ENCODE results near the gene TBL3. TPM values are rescaled to one million over a fixed set of nuclear protein-coding genes. Genes with fewer than 3 reads are reported as not detected.

Gene TBL3
- total RNA-seq, 1 experiment from 2014 or later: 34.7 TPM

- Mint-ChIP-seq H3K9me3 (ENCODE audit: unreplicated experiment) (no peaks in the 10 kb centered on the region), H3K27ac (ENCODE audit: unreplicated experiment) (no peak overlapping the region), H3K27me3 (ENCODE audit: insufficient read depth, unreplicated experiment) (no peaks in the 10 kb centered on the region), H3K36me3 (ENCODE audit: insufficient read depth, unreplicated experiment) (peaks cover 56% of the 10 kb centered on the region), H3K4me3 (ENCODE audit: unreplicated experiment) (no peak overlapping the region), H3K4me1 (ENCODE audit: low read depth, unreplicated experiment) (peaks cover 5% of the 10 kb centered on the region)
- BruUV-seq (replicated peaks): no TSS peak
- CTCF ChIA-PET: interaction anchor here (0.7 to 1.3 kb wide), 3 partner anchors 10 to 137 kb away, joined by 3 to 5 read pairs (median 4); no protein-coding TSS in a partner anchor
- Histone ChIP-seq H3K4me3 (ENCODE audit: low read depth, low read length) (no peak overlapping the region), H3K27me3 (replicated peaks; ENCODE audit: control insufficient read depth, insufficient read depth, low read length) (no peaks in the 10 kb centered on the region), H3K36me3 (ENCODE audit: control insufficient read depth, insufficient read depth, low read length) (peaks cover 2% of the 10 kb centered on the region), H3K9me3 (no peaks in the 10 kb centered on the region), H3K4me1 (peaks cover 15% of the 10 kb centered on the region; the same call in 1 of the 2 replicates)
- POLR2A ChIA-PET: interaction anchor here (0.5 kb wide), 1 partner anchor 39 kb away, joined by 5 read pairs; the partner anchor contains the start of gene RPS2
- intact Hi-C loops (cut with micrococcal nuclease; ENCODE audit: unreplicated experiment): no loop called here
- peak; percentile 79 to 86 for DNase-seq
- TF ChIP-seq CTCF (IDR thresholded peaks at IDR 0.05; ENCODE audit: insufficient read depth in 1 of 2, low read depth in 1 of 2, low read length in 1 of 2, severe bottlenecking in 1 of 2, unreplicated experiment in 1 of 2): peak; percentile 80 to 86
These were observed 32.2 kb downstream of the TBL3 start for GRCh38 chr16:2003827-2004641.

- Mint-ChIP-seq H3K4me3 (ENCODE audit: unreplicated experiment) (no peak overlapping the region), H3K27ac (ENCODE audit: unreplicated experiment) (no peak overlapping the region), H3K4me1 (ENCODE audit: low read depth, unreplicated experiment) (peaks cover 5% of the 10 kb centered on the region), H3K36me3 (ENCODE audit: insufficient read depth, unreplicated experiment) (peaks cover 49% of the 10 kb centered on the region), H3K27me3 (ENCODE audit: insufficient read depth, unreplicated experiment) (no peaks in the 10 kb centered on the region), H3K9me3 (ENCODE audit: unreplicated experiment) (no peaks in the 10 kb centered on the region)
- intact Hi-C loops (cut with micrococcal nuclease; ENCODE audit: unreplicated experiment): no loop called here
- H3K36me3 ChIP-seq (ENCODE audit: control insufficient read depth, insufficient read depth, low read length): no peaks in the 10 kb centered on the region; the same call in 1 of the 2 replicates
- no peak for TF ChIP-seq CTCF (IDR thresholded peaks at IDR 0.05; ENCODE audit: insufficient read depth in 1 of 2, low read depth in 1 of 2, low read length in 1 of 2, severe bottlenecking in 1 of 2, unreplicated experiment in 1 of 2)
- no TSS peak for BruUV-seq (replicated peaks)
- H3K9me3 ChIP-seq: no peaks in the 10 kb centered on the region
- no peak for DNase-seq
- H3K4me1 ChIP-seq: peaks cover 15% of the 10 kb centered on the region; the same call in 1 of the 2 replicates
- ChIA-PET CTCF (interaction anchor here (1.3 kb wide), 1 partner anchor 11 kb away, joined by 4 read pairs; no protein-coding TSS in a partner anchor), POLR2A (no interaction called here)
- no peak overlapping the region for H3K4me3 ChIP-seq (ENCODE audit: low read depth, low read length)
- H3K27me3 ChIP-seq (replicated peaks; ENCODE audit: control insufficient read depth, insufficient read depth, low read length): no peaks in the 10 kb centered on the region
These were observed 33.1 kb downstream of the TBL3 start for GRCh38 chr16:2004795-2005517.

- intact Hi-C loops (cut with micrococcal nuclease; ENCODE audit: unreplicated experiment): no loop called here
- peaks cover 15% of the 10 kb centered on the region; the same call in 1 of the 2 replicates for H3K4me1 ChIP-seq
- no peak for TF ChIP-seq CTCF (IDR thresholded peaks at IDR 0.05; ENCODE audit: insufficient read depth in 1 of 2, low read depth in 1 of 2, low read length in 1 of 2, severe bottlenecking in 1 of 2, unreplicated experiment in 1 of 2)
- DNase-seq: no peak
- BruUV-seq (replicated peaks): no TSS peak
- H3K9me3 Mint-ChIP-seq (ENCODE audit: unreplicated experiment): no peaks in the 10 kb centered on the region
- no peaks in the 10 kb centered on the region; the same call in 1 of the 2 replicates for H3K36me3 ChIP-seq (ENCODE audit: control insufficient read depth, insufficient read depth, low read length)
- peak overlapping the region; percentile 45 for H3K4me3 Mint-ChIP-seq (ENCODE audit: unreplicated experiment)
- H3K9me3 ChIP-seq: no peaks in the 10 kb centered on the region
- H3K36me3 Mint-ChIP-seq (ENCODE audit: insufficient read depth, unreplicated experiment): peaks cover 42% of the 10 kb centered on the region
- ChIA-PET CTCF (no interaction called here), POLR2A (no interaction called here)
- H3K27me3 ChIP-seq (replicated peaks; ENCODE audit: control insufficient read depth, insufficient read depth, low read length): no peaks in the 10 kb centered on the region
- peak overlapping the region; percentile 51 for H3K27ac Mint-ChIP-seq (ENCODE audit: unreplicated experiment)
- H3K27me3 Mint-ChIP-seq (ENCODE audit: insufficient read depth, unreplicated experiment): no peaks in the 10 kb centered on the region
- no peak overlapping the region for H3K4me3 ChIP-seq (ENCODE audit: low read depth, low read length)
- H3K4me1 Mint-ChIP-seq (ENCODE audit: low read depth, unreplicated experiment): peaks cover 5% of the 10 kb centered on the region
These were observed 33.8 kb downstream of the TBL3 start for GRCh38 chr16:2005646-2006045.

Measured in Caco-2 (cell line).